ENCODE results near the gene DKC1.

Gene DKC1

GRCh38 chrX:154762537-154763296, at the start of gene DKC1:
TSS of gene DKC1 (plus strand) at chrX:154762864. CDS start at chrX:154762966, 102 bp downstream.
- peak; percentile 94 for DNase-seq

- DNase-seq: peak; percentile 18
Observed at GRCh38 chrX:154714925-154715324, 47.7 kb upstream of the DKC1 start.

GRCh38 chrX:154715825-154716224, 46.8 kb upstream of the DKC1 start:
- DNase-seq: no peak

- DNase-seq: no peak
Observed at GRCh38 chrX:154717824-154718223, 44.8 kb upstream of the DKC1 start.

GRCh38 chrX:154718616-154719015, 44.0 kb upstream of the DKC1 start:
- no peak for DNase-seq

- DNase-seq: no peak
Observed at GRCh38 chrX:154719132-154719675, 43.5 kb upstream of the DKC1 start.

GRCh38 chrX:154720067-154720466, 42.6 kb upstream of the DKC1 start:
- no peak for DNase-seq

- no peak for DNase-seq
Observed at GRCh38 chrX:154721155-154721554, 41.5 kb upstream of the DKC1 start.

GRCh38 chrX:154724993-154725756, 37.5 kb upstream of the DKC1 start:
- no peak for DNase-seq

GRCh38 chrX:154727418-154727817, 35.2 kb upstream of the DKC1 start:
- no peak for DNase-seq

- DNase-seq: no peak
Observed at GRCh38 chrX:154727871-154728270, 34.8 kb upstream of the DKC1 start.

- DNase-seq: no peak
Observed at GRCh38 chrX:154728431-154729190, 34.1 kb upstream of the DKC1 start.

- no peak for DNase-seq
Observed at GRCh38 chrX:154729439-154729838, 33.2 kb upstream of the DKC1 start.

GRCh38 chrX:154730253-154730891, 32.3 kb upstream of the DKC1 start:
- no peak for DNase-seq

GRCh38 chrX:154731184-154731583, 31.5 kb upstream of the DKC1 start:
- DNase-seq: no peak

- DNase-seq: no peak
Observed at GRCh38 chrX:154731881-154732280, 30.8 kb upstream of the DKC1 start.

GRCh38 chrX:154732421-154733065, 30.1 kb upstream of the DKC1 start:
- no peak for DNase-seq

- no peak for DNase-seq
Observed at GRCh38 chrX:154733066-154733425, 29.6 kb upstream of the DKC1 start.

- DNase-seq: no peak
Observed at GRCh38 chrX:154734061-154734781, 28.4 kb upstream of the DKC1 start.

GRCh38 chrX:154735695-154736393, 26.8 kb upstream of the DKC1 start:
- no peak for DNase-seq

GRCh38 chrX:154737136-154737535, 25.5 kb upstream of the DKC1 start:
- DNase-seq: no peak

Measured in NCI-H748 treated with DMSO at 0.1 percent for 48 hours (cell line).